SJSA1 (cell line): ENCODE data around the gene PDCD2L. TPM values are rescaled to one million over a fixed set of nuclear protein-coding genes. Genes with fewer than 3 reads are reported as not detected.

ENCODE experiments used
- DNase-seq, 2 experiments: peaks; one replicate each; pipeline ENCODE4 v3.0.0-alpha.2; 2015 to 2020; ENCODE audit warnings: low spot score in 2 of 2, low read depth in 1 of 2
- H3K27ac ChIP-seq: fragments of 250-450 bp; sonication (Bioruptor Pico); 2 replicates; pipeline ENCODE4 v1.5.1; 2020; ENCODE audit warnings: mild to moderate bottlenecking, moderate library complexity
- H3K27me3 ChIP-seq: fragments of 250-450 bp; sonication (Bioruptor Pico); replicated peaks from 2 replicates; pipeline ENCODE4 v1.5.1; 2020; ENCODE audit warnings: mild to moderate bottlenecking, moderate library complexity
- H3K36me3 ChIP-seq: fragments of 250-450 bp; sonication (Bioruptor Pico); 2 replicates; pipeline ENCODE4 v1.5.1; 2020; ENCODE audit warnings: mild to moderate bottlenecking
- H3K4me1 ChIP-seq: fragments of 250-450 bp; sonication (Bioruptor Pico); replicated peaks from 2 replicates; pipeline ENCODE4 v1.6.1; 2021; ENCODE audit warnings: mild to moderate bottlenecking
- H3K4me3 ChIP-seq: fragments of 250-450 bp; sonication (Bioruptor Pico); 2 replicates; pipeline ENCODE4 v1.5.1; 2020; ENCODE audit warnings: mild to moderate bottlenecking
- H3K9me3 ChIP-seq: fragments of 250-450 bp; sonication (Bioruptor Pico); replicated peaks from 2 replicates; pipeline ENCODE4 v1.5.1; 2020; ENCODE audit warnings: mild to moderate bottlenecking
- total RNA-seq: library from RNA; depleted of rRNA; stranded (reverse); fragments of >200 nt; shearing (Covaris generic); gene quantifications from 2 replicates; pipeline ENCODE4 v1.2.3, GENCODE V29; 2014; rRNA removed

Gene PDCD2L
- total RNA-seq, 1 experiment from 2014 or later, result 19.9 TPM

- Histone ChIP-seq H3K4me3 (no peak overlapping the region), H3K27me3 (no peaks in the 10 kb centered on the region), H3K36me3 (peaks cover 44% of the 10 kb centered on the region), H3K27ac (peak overlapping the region; percentile 16; the same call in 1 of the 2 replicates), H3K4me1 (peaks cover 25% of the 10 kb centered on the region), H3K9me3 (no peaks in the 10 kb centered on the region)
- peak in 1 of 2 experiments; percentile 62 for DNase-seq
Measured at GRCh38 chr19:34475026-34475974, 71.1 kb downstream of the PDCD2L start.

Other genes starting within 250 kb of the PDCD2L start
- gene LSM14A, start 231.9 kb upstream of the PDCD2L start, total RNA-seq, result 33.5 and 61.4 TPM in 2 replicates
- gene GARRE1, start 149.8 kb upstream of the PDCD2L start, total RNA-seq, result 12.7 and 20.7 TPM in 2 replicates
- gene GPI, start 39.2 kb upstream of the PDCD2L start, total RNA-seq, result 64.0 and 88.8 TPM in 2 replicates
- 187 and 209 TPM in 2 replicates for gene UBA2, start 24.0 kb downstream of the PDCD2L start, total RNA-seq
- 41.5 and 53.0 TPM in 2 replicates for gene WTIP, start 77.4 kb downstream of the PDCD2L start, total RNA-seq